HCT116 (cell line): ENCODE data around the gene SZRD1. TPM values are rescaled to one million over a fixed set of nuclear protein-coding genes. Genes with fewer than 3 reads are reported as not detected.

Experiments
- ATAC-seq: fragments of 200-7000 bp; cut with Tn5 transposase; 2 replicates; pipeline ENCODE4 v1.9.1; 2020; ENCODE audit warnings: mild to moderate bottlenecking, moderate library complexity
- BruUV-seq: library from RNA; stranded (reverse); fragments of 400-500 nt; replicated peaks from 2 replicates; lab custom pipeline; 2021; lab: Mats Ljungman, UMichigan
- CTCF ChIA-PET: fragments of 300-600 bp; sonication (Branson Sonifier 250); formaldehyde crosslinking; loops from one replicate; lab custom pipeline; 2021; ENCODE audit warnings: antibody characterized with exemption; lab: Charles Lee
- POLR2A ChIA-PET: fragments of 300-600, 350-600 bp; sonication (Branson Sonifier 250); formaldehyde crosslinking; loops from one replicate; lab custom pipeline; 2021; ENCODE audit warnings: antibody characterized with exemption; lab: Charles Lee
- RAD21 ChIA-PET, 2 experiments: fragments of 300-600 bp; sonication (Branson Sonifier 250); formaldehyde crosslinking; loops; one replicate each; lab custom pipeline; 2023; ENCODE audit warnings: low total read pairs in 2 of 2; ENCODE audit not compliant: uncharacterized antibody in 2 of 2, unreplicated experiment in 2 of 2, low non-redundant PET in 1 of 2; lab: Charles Lee
- DNase-seq: peaks from one replicate; pipeline ENCODE4 v3.0.0-alpha.2; 2010; ENCODE audit warnings: low read depth, low spot score
- H2AFZ ChIP-seq: fragments of 200-600 bp; shearing (Covaris generic), sonication (generic); 2 replicates; pipeline ENCODE4 v1.6.1; 2017; ENCODE audit warnings: low read depth, mixed run types, mixed read lengths, antibody characterized with exemption, low read length; ENCODE audit not compliant: poor library complexity, severe bottlenecking
- H3K27ac ChIP-seq: 2 replicates; pipeline ENCODE4 v1.5.1; 2012; ENCODE audit warnings: low read depth, low read length
- H3K27me3 ChIP-seq: fragments of 200-600 bp; sonication (generic); 2 replicates; pipeline ENCODE4 v1.6.1; 2016; ENCODE audit warnings: mixed run types, low read length, mixed read lengths; ENCODE audit not compliant: insufficient read depth
- H3K36me3 ChIP-seq, 2 experiments: fragments of 200-500 bp in 1 of 2; fragments of 200-600 bp in 1 of 2; sonication (Bioruptor generic) in 1 of 2; sonication (generic) in 1 of 2; 2 replicates each; pipeline versions ENCODE4 v1.5.1 to v1.6.1; 2014 to 2016; ENCODE audit warnings: low read length in 2 of 2, inconsistent platforms in 1 of 2, mixed read lengths in 1 of 2, mixed run types in 1 of 2; ENCODE audit not compliant: insufficient read depth in 2 of 2, control insufficient read depth in 1 of 2
- H3K4me1 ChIP-seq, 2 experiments: fragments of 200-600 bp in 1 of 2; sonication (generic) in 1 of 2; 2 replicates each; pipeline versions ENCODE4 v1.5.1 to v1.6.1; 2012 to 2017; ENCODE audit warnings: low read length in 2 of 2, inconsistent platforms in 1 of 2, mild to moderate bottlenecking in 1 of 2, mixed read lengths in 1 of 2, mixed run types in 1 of 2, moderate library complexity in 1 of 2; ENCODE audit not compliant: insufficient read depth in 2 of 2, control insufficient read depth in 1 of 2
- H3K4me2 ChIP-seq: fragments of 200-600 bp; sonication (generic); 2 replicates; pipeline ENCODE4 v1.6.1; 2017; ENCODE audit warnings: mixed run types, low read length, mixed read lengths
- H3K4me3 ChIP-seq, 2 experiments: fragments of 200-600 bp in 1 of 2; sonication (generic) in 1 of 2; replicated peaks in 1 of 2; 2 replicates each; pipeline ENCODE4 v1.5.1; 2011 to 2016; ENCODE audit warnings: low read length in 2 of 2, control low read depth in 1 of 2, low read depth in 1 of 2, mild to moderate bottlenecking in 1 of 2, mixed read lengths in 1 of 2, mixed run types in 1 of 2
- H3K79me2 ChIP-seq: fragments of 200-600 bp; sonication (generic); 2 replicates; pipeline ENCODE4 v1.6.1; 2017; ENCODE audit warnings: mild to moderate bottlenecking, mixed run types, low read length, moderate library complexity, mixed read lengths; ENCODE audit not compliant: insufficient read depth
- H3K9ac ChIP-seq: fragments of 200-600 bp; sonication (generic); 2 replicates; pipeline ENCODE4 v1.6.1; 2016; ENCODE audit warnings: low read length, mixed read lengths
- H3K9me2 ChIP-seq: fragments of 200-600 bp; sonication (generic), shearing (Covaris generic); 2 replicates; pipeline ENCODE4 v1.6.1; 2017; ENCODE audit warnings: mixed run types, mild to moderate bottlenecking, moderate library complexity; ENCODE audit not compliant: insufficient read depth
- H3K9me3 ChIP-seq, 2 experiments: fragments of 200-500 bp in 1 of 2; fragments of 200-600 bp in 1 of 2; sonication (Bioruptor generic) in 1 of 2; sonication (generic) in 1 of 2; 2 replicates each; pipeline ENCODE4 v1.6.1; 2014 to 2017; ENCODE audit warnings: low read length in 2 of 2, mixed read lengths in 2 of 2, inconsistent platforms in 1 of 2, low read depth in 1 of 2, mild to moderate bottlenecking in 1 of 2, mixed run types in 1 of 2, moderate library complexity in 1 of 2; ENCODE audit not compliant: control insufficient read depth in 1 of 2, insufficient read depth in 1 of 2
- H4K20me1 ChIP-seq: fragments of 200-600 bp; sonication (generic), shearing (Covaris generic); 2 replicates; pipeline ENCODE4 v1.6.1; 2017; ENCODE audit warnings: mixed run types, mild to moderate bottlenecking, moderate library complexity; ENCODE audit not compliant: insufficient read depth
- ELF1 ChIP-seq: IDR thresholded peaks from 2 replicates; pipeline ENCODE4 v1.6.1; 2012; ENCODE audit warnings: low read depth, borderline replicate concordance
- EZH2 ChIP-seq: fragments of 200-600 bp; sonication (generic); IDR thresholded peaks from 2 replicates; pipeline ENCODE4 v1.6.1; 2017; ENCODE audit warnings: antibody characterized with exemption, mixed run types
- EZH2phosphoT487 ChIP-seq: fragments of 200-600 bp; IDR thresholded peaks from 2 replicates; pipeline ENCODE4 v1.6.1; 2018; ENCODE audit warnings: antibody characterized with exemption, borderline replicate concordance
- FOSL1 ChIP-seq: IDR thresholded peaks from 2 replicates; pipeline ENCODE4 v1.6.1; 2012; ENCODE audit warnings: low read depth
- JUND ChIP-seq: IDR thresholded peaks from 2 replicates; pipeline ENCODE4 v1.6.1; 2012
- POLR2AphosphoS5 ChIP-seq: IDR thresholded peaks from 2 replicates; pipeline ENCODE4 v1.6.1; 2011; ENCODE audit warnings: mild to moderate bottlenecking, low read depth, low read length, moderate library complexity
- SIN3A ChIP-seq: IDR thresholded peaks from 2 replicates; pipeline ENCODE4 v1.6.1; 2012; ENCODE audit warnings: low read depth
- SP1 ChIP-seq: IDR thresholded peaks from 2 replicates; pipeline ENCODE4 v1.6.1; 2012; ENCODE audit warnings: low read depth
- ZFX ChIP-seq: fragments of 450-650 bp; IDR thresholded peaks from 2 replicates; pipeline ENCODE4 v1.6.1; 2017
- ZNF274 ChIP-seq: fragments of 200-500 bp; sonication (Bioruptor generic); IDR thresholded peaks from 2 replicates; pipeline ENCODE4 v1.6.1; 2014; ENCODE audit warnings: mild to moderate bottlenecking, low read depth, low read length, inconsistent platforms
- intact Hi-C: fragments of 100-400 bp; cut with micrococcal nuclease; formaldehyde crosslinking; loops from 2 replicates; pipeline ENCODE4 v1.10.0; 2022
- total RNA-seq: library from RNA; stranded (reverse); gene quantifications from one replicate; pipeline ENCODE4 v1.2.1, GENCODE V29; 2021; ENCODE audit not compliant: unreplicated experiment
- TF ChIP-seq, protein P1 (sequence below): IDR thresholded peaks from 2 replicates; pipeline ENCODE4 v1.6.1; 2012
- TF ChIP-seq, protein P2 (sequence below), 3 experiments: fragments of 200-600 bp in 1 of 3; sonication (generic) in 1 of 3; IDR thresholded peaks in 2 of 3; conservative IDR thresholded peaks in 1 of 3; 2 replicates each; pipeline ENCODE4 v1.5.1; 2012 to 2017; ENCODE audit warnings: low read depth in 2 of 3, low read length in 2 of 3, antibody characterized with exemption in 1 of 3, borderline replicate concordance in 1 of 3, control low read depth in 1 of 3, mild to moderate bottlenecking in 1 of 3, mixed read lengths in 1 of 3, mixed run types in 1 of 3, moderate library complexity in 1 of 3; ENCODE audit not compliant: insufficient read depth in 1 of 3
- TF ChIP-seq, protein P3 (sequence below): IDR thresholded peaks from 2 replicates; pipeline ENCODE4 v1.6.1; 2012
- TF ChIP-seq, protein P4 (sequence below): IDR thresholded peaks from 2 replicates; pipeline ENCODE4 v1.6.1; 2012; ENCODE audit warnings: low read depth

The SZRD1 gene
- total RNA-seq, 1 experiment from 2014 or later: 141 TPM

DNA sequence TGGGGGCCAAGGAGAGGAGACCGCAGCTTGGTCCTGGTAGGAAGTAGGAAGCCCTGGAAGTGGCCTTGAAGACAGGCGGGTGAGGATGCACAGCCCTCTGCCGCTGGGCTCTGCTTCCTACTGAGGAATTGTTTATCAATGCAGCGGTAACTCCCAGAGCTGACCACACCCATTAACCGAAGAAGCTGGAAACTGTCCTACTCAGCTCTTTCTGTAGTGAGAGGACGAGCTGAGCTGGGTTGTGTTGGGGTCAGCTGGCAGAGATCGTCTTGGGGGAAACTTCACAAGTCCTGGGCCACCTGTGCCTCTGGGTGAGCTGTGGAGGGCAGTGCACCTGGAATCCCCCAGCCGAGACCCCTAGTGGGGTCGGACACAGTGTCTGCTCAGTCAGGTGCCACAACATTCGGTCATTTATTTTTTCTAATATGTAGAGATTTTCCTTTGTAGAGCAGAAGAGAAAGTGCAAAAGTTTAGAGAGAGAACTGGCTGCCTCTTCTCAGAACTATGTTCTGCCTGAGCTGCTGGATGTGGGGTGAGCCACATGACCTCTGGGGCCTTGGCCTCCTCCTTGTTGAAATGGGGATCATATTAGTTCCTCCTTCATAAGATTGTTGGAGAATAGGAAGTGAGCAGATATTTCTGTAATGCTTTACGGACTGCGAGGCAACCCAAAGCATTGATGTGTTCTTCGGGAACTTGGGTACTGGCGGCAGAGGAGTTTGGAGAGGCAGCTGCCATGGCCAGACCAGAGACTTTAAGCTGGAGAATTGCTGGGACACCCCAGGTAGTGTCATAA, 77.1 kb downstream of the SZRD1 start (continued):
- TF ChIP-seq, protein P1, sequence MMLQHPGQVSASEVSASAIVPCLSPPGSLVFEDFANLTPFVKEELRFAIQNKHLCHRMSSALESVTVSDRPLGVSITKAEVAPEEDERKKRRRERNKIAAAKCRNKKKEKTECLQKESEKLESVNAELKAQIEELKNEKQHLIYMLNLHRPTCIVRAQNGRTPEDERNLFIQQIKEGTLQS: no peak
- TF ChIP-seq EZH2phosphoT487: no peak
- TF ChIP-seq POLR2AphosphoS5: no peak
- TF ChIP-seq ZFX: no peak
- TF ChIP-seq EZH2: no peak

DNA sequence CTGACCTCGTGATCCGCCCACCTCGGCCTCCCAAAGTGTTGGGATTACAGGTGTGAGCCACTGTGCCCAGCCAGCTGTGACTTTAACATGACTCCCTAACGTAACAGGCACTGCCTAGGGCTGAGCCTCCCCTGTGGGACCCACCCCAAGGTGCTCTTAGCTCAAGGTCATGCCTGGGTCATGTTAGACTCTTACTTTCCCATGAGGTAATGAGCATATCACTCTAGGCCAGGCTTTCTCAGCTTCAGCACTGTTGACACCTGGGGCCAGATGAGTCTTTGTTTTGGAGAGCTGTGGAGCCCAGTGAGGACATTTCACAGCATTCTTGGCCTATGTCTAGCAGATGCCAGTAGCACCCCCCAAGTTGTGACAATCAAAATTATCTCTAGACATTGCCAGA, 78.0 kb downstream of the SZRD1 start:
- ChIA-PET CTCF (no interaction called here), RAD21 (no interaction called here), POLR2A (no interaction called here)
- Histone ChIP-seq H4K20me1 (no peaks in the 10 kb centered on the region), H3K9ac (no peak overlapping the region), H3K27me3 (no peaks in the 10 kb centered on the region), H3K9me2 (no peaks in the 10 kb centered on the region), H3K36me3 (peaks cover 29 to 37% of the 10 kb centered on the region in 2 experiments), H3K27ac (no peak overlapping the region), H3K4me3 (no peak overlapping the region), H3K4me1 (peaks cover 3 to 7% of the 10 kb centered on the region in 2 experiments; a peak in 3 of 4 replicates), H3K79me2 (peaks cover 37% of the 10 kb centered on the region), H3K4me2 (no peak overlapping the region), H2AFZ (no peak overlapping the region), H3K9me3 (no peaks in the 10 kb centered on the region)
- no peak for DNase-seq
- intact Hi-C loops: no loop called here
- no TSS peak for BruUV-seq
- TF ChIP-seq ELF1 (no peak), POLR2AphosphoS5 (no peak), JUND (no peak), ZNF274 (no peak), FOSL1 (no peak), SP1 (no peak), SIN3A (no peak)
- TF ChIP-seq, protein P2, sequence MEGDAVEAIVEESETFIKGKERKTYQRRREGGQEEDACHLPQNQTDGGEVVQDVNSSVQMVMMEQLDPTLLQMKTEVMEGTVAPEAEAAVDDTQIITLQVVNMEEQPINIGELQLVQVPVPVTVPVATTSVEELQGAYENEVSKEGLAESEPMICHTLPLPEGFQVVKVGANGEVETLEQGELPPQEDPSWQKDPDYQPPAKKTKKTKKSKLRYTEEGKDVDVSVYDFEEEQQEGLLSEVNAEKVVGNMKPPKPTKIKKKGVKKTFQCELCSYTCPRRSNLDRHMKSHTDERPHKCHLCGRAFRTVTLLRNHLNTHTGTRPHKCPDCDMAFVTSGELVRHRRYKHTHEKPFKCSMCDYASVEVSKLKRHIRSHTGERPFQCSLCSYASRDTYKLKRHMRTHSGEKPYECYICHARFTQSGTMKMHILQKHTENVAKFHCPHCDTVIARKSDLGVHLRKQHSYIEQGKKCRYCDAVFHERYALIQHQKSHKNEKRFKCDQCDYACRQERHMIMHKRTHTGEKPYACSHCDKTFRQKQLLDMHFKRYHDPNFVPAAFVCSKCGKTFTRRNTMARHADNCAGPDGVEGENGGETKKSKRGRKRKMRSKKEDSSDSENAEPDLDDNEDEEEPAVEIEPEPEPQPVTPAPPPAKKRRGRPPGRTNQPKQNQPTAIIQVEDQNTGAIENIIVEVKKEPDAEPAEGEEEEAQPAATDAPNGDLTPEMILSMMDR (IDR thresholded peaks at IDR 0.05 in 2 of 3, conservative IDR thresholded peaks at IDR 0.05 in 1 of 3; ENCODE audit: borderline replicate concordance in 1 of 3, insufficient read depth in 1 of 3, low read depth in 2 of 3, low read length in 2 of 3): no peak
- TF ChIP-seq, protein P3, sequence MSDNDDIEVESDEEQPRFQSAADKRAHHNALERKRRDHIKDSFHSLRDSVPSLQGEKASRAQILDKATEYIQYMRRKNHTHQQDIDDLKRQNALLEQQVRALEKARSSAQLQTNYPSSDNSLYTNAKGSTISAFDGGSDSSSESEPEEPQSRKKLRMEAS: no peak
- TF ChIP-seq, protein P4, sequence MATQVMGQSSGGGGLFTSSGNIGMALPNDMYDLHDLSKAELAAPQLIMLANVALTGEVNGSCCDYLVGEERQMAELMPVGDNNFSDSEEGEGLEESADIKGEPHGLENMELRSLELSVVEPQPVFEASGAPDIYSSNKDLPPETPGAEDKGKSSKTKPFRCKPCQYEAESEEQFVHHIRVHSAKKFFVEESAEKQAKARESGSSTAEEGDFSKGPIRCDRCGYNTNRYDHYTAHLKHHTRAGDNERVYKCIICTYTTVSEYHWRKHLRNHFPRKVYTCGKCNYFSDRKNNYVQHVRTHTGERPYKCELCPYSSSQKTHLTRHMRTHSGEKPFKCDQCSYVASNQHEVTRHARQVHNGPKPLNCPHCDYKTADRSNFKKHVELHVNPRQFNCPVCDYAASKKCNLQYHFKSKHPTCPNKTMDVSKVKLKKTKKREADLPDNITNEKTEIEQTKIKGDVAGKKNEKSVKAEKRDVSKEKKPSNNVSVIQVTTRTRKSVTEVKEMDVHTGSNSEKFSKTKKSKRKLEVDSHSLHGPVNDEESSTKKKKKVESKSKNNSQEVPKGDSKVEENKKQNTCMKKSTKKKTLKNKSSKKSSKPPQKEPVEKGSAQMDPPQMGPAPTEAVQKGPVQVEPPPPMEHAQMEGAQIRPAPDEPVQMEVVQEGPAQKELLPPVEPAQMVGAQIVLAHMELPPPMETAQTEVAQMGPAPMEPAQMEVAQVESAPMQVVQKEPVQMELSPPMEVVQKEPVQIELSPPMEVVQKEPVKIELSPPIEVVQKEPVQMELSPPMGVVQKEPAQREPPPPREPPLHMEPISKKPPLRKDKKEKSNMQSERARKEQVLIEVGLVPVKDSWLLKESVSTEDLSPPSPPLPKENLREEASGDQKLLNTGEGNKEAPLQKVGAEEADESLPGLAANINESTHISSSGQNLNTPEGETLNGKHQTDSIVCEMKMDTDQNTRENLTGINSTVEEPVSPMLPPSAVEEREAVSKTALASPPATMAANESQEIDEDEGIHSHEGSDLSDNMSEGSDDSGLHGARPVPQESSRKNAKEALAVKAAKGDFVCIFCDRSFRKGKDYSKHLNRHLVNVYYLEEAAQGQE: no peak
- no peak for ATAC-seq
